IPS-20b (cell line): ENCODE measurements around the gene PDZD4.

Source experiments
- H3K27ac ChIP-seq: one replicate; pipeline ENCODE4 v1.5.1; 2013; ENCODE audit warnings: low read length
- H3K27me3 ChIP-seq: 2 replicates; pipeline ENCODE4 v1.6.1; 2013; ENCODE audit warnings: mild to moderate bottlenecking, low read length, inconsistent platforms; ENCODE audit not compliant: insufficient read depth
- H3K36me3 ChIP-seq: 2 replicates; pipeline ENCODE4 v1.6.1; 2013; ENCODE audit warnings: low read depth, mild to moderate bottlenecking, inconsistent platforms, low read length, moderate library complexity; ENCODE audit not compliant: insufficient read depth
- H3K4me1 ChIP-seq: 2 replicates; pipeline ENCODE4 v1.6.1; 2013; ENCODE audit warnings: mild to moderate bottlenecking, control low read depth, inconsistent platforms, low read length, moderate library complexity; ENCODE audit not compliant: insufficient read depth
- H3K4me3 ChIP-seq: 2 replicates; pipeline ENCODE4 v1.5.1; 2013; ENCODE audit warnings: mild to moderate bottlenecking, low read length, inconsistent platforms
- H3K9ac ChIP-seq: 2 replicates; pipeline ENCODE4 v1.6.1; 2013; ENCODE audit warnings: low read depth, mild to moderate bottlenecking, inconsistent platforms, low read length, moderate library complexity
- H3K9me3 ChIP-seq: 2 replicates; pipeline ENCODE4 v1.6.1; 2013; ENCODE audit warnings: mild to moderate bottlenecking, low read depth, low read length, inconsistent platforms; ENCODE audit not compliant: insufficient read depth

The PDZD4 gene

GRCh38 chrX:153816831-153817690 is 13.3 kb downstream of the PDZD4 start:
- Histone ChIP-seq H3K4me1 (peaks cover 21% of the 10 kb centered on the region; the same call in 1 of the 2 replicates), H3K9me3 (no peaks in the 10 kb centered on the region), H3K4me3 (no peak overlapping the region), H3K27me3 (no peaks in the 10 kb centered on the region), H3K36me3 (no peaks in the 10 kb centered on the region), H3K9ac (no peak overlapping the region), H3K27ac (no peak overlapping the region)

- Histone ChIP-seq H3K9me3 (no peaks in the 10 kb centered on the region), H3K4me1 (peaks cover 16% of the 10 kb centered on the region; the same call in 1 of the 2 replicates), H3K4me3 (no peak overlapping the region), H3K36me3 (no peaks in the 10 kb centered on the region), H3K27me3 (no peaks in the 10 kb centered on the region), H3K9ac (no peak overlapping the region), H3K27ac (no peak overlapping the region)
Measured at GRCh38 chrX:153814591-153815315, 15.6 kb downstream of the PDZD4 start.

- Histone ChIP-seq H3K4me3 (no peak overlapping the region), H3K36me3 (no peaks in the 10 kb centered on the region), H3K4me1 (peaks cover 13% of the 10 kb centered on the region; the same call in 1 of the 2 replicates), H3K27ac (no peak overlapping the region), H3K27me3 (no peaks in the 10 kb centered on the region), H3K9me3 (no peaks in the 10 kb centered on the region), H3K9ac (no peak overlapping the region)
Measured at GRCh38 chrX:153813161-153813560, 17.2 kb downstream of the PDZD4 start.

- Histone ChIP-seq H3K36me3 (no peaks in the 10 kb centered on the region), H3K9ac (no peak overlapping the region), H3K27me3 (no peaks in the 10 kb centered on the region), H3K9me3 (no peaks in the 10 kb centered on the region), H3K4me3 (no peak overlapping the region), H3K4me1 (peaks cover 13% of the 10 kb centered on the region; the same call in 1 of the 2 replicates), H3K27ac (no peak overlapping the region)
Measured at GRCh38 chrX:153812220-153812619, 18.1 kb downstream of the PDZD4 start.

GRCh38 chrX:153807976-153808375 is 22.4 kb downstream of the PDZD4 start:
- no peak overlapping the region for H3K9ac ChIP-seq
- H3K4me3 ChIP-seq, result no peak overlapping the region
- peaks cover 3% of the 10 kb centered on the region; the same call in 1 of the 2 replicates for H3K4me1 ChIP-seq
- H3K36me3 ChIP-seq, result no peaks in the 10 kb centered on the region
- no peaks in the 10 kb centered on the region for H3K27me3 ChIP-seq
- no peak overlapping the region for H3K27ac ChIP-seq
- H3K9me3 ChIP-seq, result no peaks in the 10 kb centered on the region

GRCh38 chrX:153806999-153807575 is 23.3 kb downstream of the PDZD4 start:
- Histone ChIP-seq H3K4me1 (no peaks in the 10 kb centered on the region), H3K27me3 (no peaks in the 10 kb centered on the region), H3K4me3 (no peak overlapping the region), H3K27ac (no peak overlapping the region), H3K36me3 (no peaks in the 10 kb centered on the region), H3K9me3 (no peaks in the 10 kb centered on the region), H3K9ac (no peak overlapping the region)

GRCh38 chrX:153805436-153805835 is 24.9 kb downstream of the PDZD4 start:
- H3K9me3 ChIP-seq, result no peaks in the 10 kb centered on the region
- H3K36me3 ChIP-seq, result no peaks in the 10 kb centered on the region
- H3K27me3 ChIP-seq, result no peaks in the 10 kb centered on the region
- H3K27ac ChIP-seq, result no peak overlapping the region
- H3K4me1 ChIP-seq, result no peaks in the 10 kb centered on the region
- H3K9ac ChIP-seq, result no peak overlapping the region
- no peak overlapping the region for H3K4me3 ChIP-seq

GRCh38 chrX:153804621-153805020 is 25.7 kb downstream of the PDZD4 start:
- Histone ChIP-seq H3K27ac (no peak overlapping the region), H3K36me3 (no peaks in the 10 kb centered on the region), H3K4me3 (no peak overlapping the region), H3K4me1 (no peaks in the 10 kb centered on the region), H3K9me3 (no peaks in the 10 kb centered on the region), H3K27me3 (no peaks in the 10 kb centered on the region), H3K9ac (no peak overlapping the region)

- Histone ChIP-seq H3K27ac (no peak overlapping the region), H3K9me3 (no peaks in the 10 kb centered on the region), H3K27me3 (no peaks in the 10 kb centered on the region), H3K4me3 (no peak overlapping the region), H3K9ac (no peak overlapping the region), H3K4me1 (no peaks in the 10 kb centered on the region), H3K36me3 (peaks cover 3% of the 10 kb centered on the region; the same call in 1 of the 2 replicates)
Measured at GRCh38 chrX:153804100-153804595, 26.2 kb downstream of the PDZD4 start.

- no peaks in the 10 kb centered on the region for H3K4me1 ChIP-seq
- no peak overlapping the region for H3K9ac ChIP-seq
- H3K36me3 ChIP-seq, result peaks cover 10% of the 10 kb centered on the region; the same call in 1 of the 2 replicates
- H3K27me3 ChIP-seq, result no peaks in the 10 kb centered on the region
- no peak overlapping the region for H3K4me3 ChIP-seq
- H3K27ac ChIP-seq, result no peak overlapping the region
- no peaks in the 10 kb centered on the region for H3K9me3 ChIP-seq
Measured at GRCh38 chrX:153803211-153804099, 26.9 kb downstream of the PDZD4 start.
